HEK293 (cell line): ENCODE measurements around the gene RSPO1.
A peak's percentile ranks its signal among the peaks of the same experiment; 100 is the strongest.

Source experiments
- KLF1 ChIP-seq: fragments of 450-650 bp; formaldehyde crosslinking; IDR thresholded peaks from 2 replicates; pipeline ENCODE4 v1.5.1; 2016; ENCODE audit warnings: missing biosample characterization, missing genetic modification characterization
- KLF7 ChIP-seq: fragments of 450-650 bp; formaldehyde crosslinking; IDR thresholded peaks from 2 replicates; pipeline ENCODE4 v1.5.1; 2016; ENCODE audit warnings: missing biosample characterization, missing genetic modification characterization, borderline replicate concordance
- MEIS1 ChIP-seq: sonication (generic); formaldehyde crosslinking; IDR thresholded peaks from 2 replicates; pipeline ENCODE4 v1.8.1; 2022; ENCODE audit warnings: missing genetic modification reagents, mild to moderate bottlenecking, borderline replicate concordance
- PATZ1 ChIP-seq: fragments of 450-650 bp; formaldehyde crosslinking; IDR thresholded peaks from 2 replicates; pipeline ENCODE4 v1.5.1; 2016; ENCODE audit warnings: missing biosample characterization, missing genetic modification characterization
- PRDM10 ChIP-seq: fragments of 450-650 bp; formaldehyde crosslinking; IDR thresholded peaks from 2 replicates; pipeline ENCODE4 v1.5.1; 2016; ENCODE audit warnings: missing biosample characterization, missing genetic modification characterization
- REPIN1 ChIP-seq: fragments of 450-650 bp; formaldehyde crosslinking; IDR thresholded peaks from 2 replicates; pipeline ENCODE4 v1.5.1; 2017; ENCODE audit warnings: missing biosample characterization, missing genetic modification characterization, low read depth
- SP2 ChIP-seq: fragments of 450-650 bp; formaldehyde crosslinking; IDR thresholded peaks from 2 replicates; pipeline ENCODE4 v1.5.1; 2016; ENCODE audit warnings: missing biosample characterization, missing genetic modification characterization
- TRIM28 ChIP-seq: IDR thresholded peaks from 2 replicates; pipeline ENCODE4 v1.6.1; 2011; ENCODE audit warnings: low read length, control low read depth, borderline replicate concordance
- ZBTB17 ChIP-seq: fragments of 450-650 bp; formaldehyde crosslinking; IDR thresholded peaks from 2 replicates; pipeline ENCODE4 v1.5.1; 2016; ENCODE audit warnings: missing biosample characterization, missing genetic modification characterization
- ZBTB21 ChIP-seq: fragments of 450-650 bp; formaldehyde crosslinking; IDR thresholded peaks from 2 replicates; pipeline ENCODE4 v1.5.1; 2017; ENCODE audit warnings: missing biosample characterization, missing genetic modification characterization
- ZBTB44 ChIP-seq: fragments of 450-650 bp; IDR thresholded peaks from 2 replicates; pipeline ENCODE4 v1.5.1; 2018; ENCODE audit warnings: missing biosample characterization, mild to moderate bottlenecking, missing genetic modification characterization
- ZBTB8A ChIP-seq: fragments of 450-650 bp; formaldehyde crosslinking; IDR thresholded peaks from 2 replicates; pipeline ENCODE4 v1.5.1; 2016; ENCODE audit warnings: missing biosample characterization, missing genetic modification characterization
- ZEB2 ChIP-seq: fragments of 450-650 bp; formaldehyde crosslinking; IDR thresholded peaks from 2 replicates; pipeline ENCODE4 v1.5.1; 2016; ENCODE audit warnings: missing biosample characterization, missing genetic modification characterization
- ZFHX2 ChIP-seq: fragments of 450-650 bp; formaldehyde crosslinking; conservative IDR thresholded peaks from 2 replicates; pipeline ENCODE4 v1.5.1; 2016; ENCODE audit warnings: missing biosample characterization, missing genetic modification characterization
- ZNF133 ChIP-seq: fragments of 450-650 bp; formaldehyde crosslinking; IDR thresholded peaks from 2 replicates; pipeline ENCODE4 v1.5.1; 2016; ENCODE audit warnings: missing biosample characterization, missing genetic modification characterization
- ZNF148 ChIP-seq: fragments of 450-650 bp; formaldehyde crosslinking; IDR thresholded peaks from 2 replicates; pipeline ENCODE4 v1.5.0; 2017; ENCODE audit warnings: missing biosample characterization, missing genetic modification characterization, borderline replicate concordance
- ZNF311 ChIP-seq: fragments of 450-650 bp; formaldehyde crosslinking; IDR thresholded peaks from 2 replicates; pipeline ENCODE4 v1.5.1; 2017; ENCODE audit warnings: missing biosample characterization, missing genetic modification characterization, borderline replicate concordance
- ZNF335 ChIP-seq: fragments of 450-650 bp; formaldehyde crosslinking; conservative IDR thresholded peaks from 2 replicates; pipeline ENCODE4 v1.5.1; 2016; ENCODE audit warnings: missing biosample characterization, missing genetic modification characterization
- ZNF391 ChIP-seq: fragments of 450-650 bp; formaldehyde crosslinking; IDR thresholded peaks from 2 replicates; pipeline ENCODE4 v1.5.1; 2016; ENCODE audit warnings: low read depth, missing biosample characterization, missing genetic modification characterization, borderline replicate concordance
- ZNF501 ChIP-seq: fragments of 450-650 bp; formaldehyde crosslinking; IDR thresholded peaks from 2 replicates; pipeline ENCODE4 v1.5.1; 2016; ENCODE audit warnings: missing biosample characterization, missing genetic modification characterization
- ZNF596 ChIP-seq: fragments of 450-650 bp; IDR thresholded peaks from 2 replicates; pipeline ENCODE4 v1.5.0; 2018; ENCODE audit warnings: missing biosample characterization, mild to moderate bottlenecking, missing genetic modification characterization, moderate library complexity
- ZNF610 ChIP-seq: fragments of 450-650 bp; formaldehyde crosslinking; IDR thresholded peaks from 2 replicates; pipeline ENCODE4 v1.5.1; 2016; ENCODE audit warnings: missing biosample characterization, missing genetic modification characterization, borderline replicate concordance
- ZNF623 ChIP-seq: fragments of 450-650 bp; formaldehyde crosslinking; IDR thresholded peaks from 2 replicates; pipeline ENCODE4 v1.5.1; 2016; ENCODE audit warnings: missing biosample characterization, missing genetic modification characterization
- ZNF629 ChIP-seq: fragments of 450-650 bp; formaldehyde crosslinking; IDR thresholded peaks from 2 replicates; pipeline ENCODE4 v1.5.1; 2017; ENCODE audit warnings: missing biosample characterization, missing genetic modification characterization
- ZNF692 ChIP-seq: fragments of 450-650 bp; formaldehyde crosslinking; IDR thresholded peaks from 2 replicates; pipeline ENCODE4 v1.5.1; 2016; ENCODE audit warnings: missing biosample characterization, missing genetic modification characterization
- ZSCAN18 ChIP-seq: fragments of 450-650 bp; formaldehyde crosslinking; IDR thresholded peaks from 2 replicates; pipeline ENCODE4 v1.5.1; 2016; ENCODE audit warnings: missing biosample characterization, missing genetic modification characterization

The RSPO1 gene

GRCh38 chr1:37595440-37596181, 39.1 kb downstream of the RSPO1 start, which contains the start of gene GNL2 (continued):
- 0 out of 2 replicates have a peak, but pooled peaks have one; percentile 11 for TF ChIP-seq ZEB2 (tag by site-specific recombination)
- TF ChIP-seq ZNF629 (tag by site-specific recombination), result peak; percentile 94
- peak; percentile 65 for TF ChIP-seq PRDM10 (tag by site-specific recombination)
- TF ChIP-seq ZNF335 (tag by site-specific recombination), result peak; percentile 94
- TF ChIP-seq TRIM28, result 0 out of 2 replicates have a peak, but pooled peaks have one; percentile 38
- peak; percentile 65 for TF ChIP-seq PATZ1 (tag by site-specific recombination)
- 0 out of 2 replicates have a peak, but pooled peaks have one; percentile 44 for TF ChIP-seq ZBTB17
- no peak for TF ChIP-seq ZNF133 (tag by site-specific recombination)
- no peak for TF ChIP-seq ZSCAN18
- TF ChIP-seq ZNF311 (tag by site-specific recombination), result no peak
- no peak; the same call in 1 of the 2 replicates for TF ChIP-seq ZNF610
- no peak for TF ChIP-seq ZBTB44
- TF ChIP-seq ZNF501, result peak; percentile 72; the same call in 1 of the 2 replicates
- TF ChIP-seq KLF7 (tag by site-specific recombination), result no peak
- peak; percentile 72 for TF ChIP-seq ZBTB8A
- peak; percentile 70; the same call in 1 of the 2 replicates for TF ChIP-seq ZNF391 (tag by site-specific recombination)
- TF ChIP-seq ZNF692 (tag by site-specific recombination), result peak; percentile 49
- TF ChIP-seq REPIN1 (tag by site-specific recombination), result no peak
- peak; percentile 88 for TF ChIP-seq ZBTB21 (tag by site-specific recombination)
- peak; percentile 52 for TF ChIP-seq ZFHX2 (tag by site-specific recombination)
- no peak for TF ChIP-seq ZNF596
- peak; percentile 85 for TF ChIP-seq SP2 (tag by site-specific recombination)
- no peak for TF ChIP-seq ZNF148
- TF ChIP-seq KLF1 (tag by site-specific recombination), result no peak; the same call in none of the 2 replicates
- peak; percentile 5; the same call in 1 of the 2 replicates for TF ChIP-seq ZNF623 (tag by site-specific recombination)
- no peak for TF ChIP-seq MEIS1 (CRISPR knock-in tag)
